Lung microvascular endothelial cell (primary cell): ENCODE data around the gene LINGO3. TPM values are rescaled to one million over a fixed set of nuclear protein-coding genes. Genes with fewer than 3 reads are reported as not detected.
A peak's percentile ranks its signal among the peaks of the same experiment; 100 is the strongest.

Experiments used
- DNase-seq, 2 donors: peaks; one replicate each; pipeline versions ENCODE4 v3.0.0 to v3.0.0-alpha.2; 2010; ENCODE audit warnings: low read depth in 2 of 2
- total RNA-seq: library from RNA; depleted of rRNA; stranded (reverse); fragments of >200 nt; gene quantifications from 2 replicates; pipeline ENCODE4 v1.2.1, GENCODE V29; 2014

The LINGO3 gene
- total RNA-seq, 1 donor from 2014 or later, result not detected

DNA sequence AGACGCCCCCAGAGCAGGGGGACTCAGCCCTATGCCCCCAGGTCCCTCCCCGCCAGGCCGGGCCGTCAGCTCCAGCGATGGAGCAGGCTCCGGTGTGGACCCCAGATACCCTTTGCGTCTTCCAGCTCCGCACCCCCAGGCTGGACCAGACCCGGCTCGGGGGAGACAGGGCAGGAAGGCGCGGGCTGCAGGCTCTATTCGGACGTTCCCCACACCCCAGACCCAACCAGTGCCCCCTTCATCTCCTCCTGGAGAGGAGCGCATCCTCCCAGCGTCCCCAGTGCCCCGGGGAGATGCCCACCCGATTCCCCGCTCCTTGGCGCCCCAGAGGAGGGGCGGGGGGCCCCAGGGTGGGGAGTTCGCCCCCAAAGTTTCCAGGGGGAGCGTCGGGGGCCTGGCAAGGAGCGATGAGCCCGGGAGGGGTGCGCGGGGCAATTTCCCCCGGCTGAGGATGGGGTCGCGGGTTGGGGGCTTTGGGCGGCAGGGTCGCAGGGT is 389 bp downstream of the LINGO3 start:
- DNase-seq, result no peak

DNA sequence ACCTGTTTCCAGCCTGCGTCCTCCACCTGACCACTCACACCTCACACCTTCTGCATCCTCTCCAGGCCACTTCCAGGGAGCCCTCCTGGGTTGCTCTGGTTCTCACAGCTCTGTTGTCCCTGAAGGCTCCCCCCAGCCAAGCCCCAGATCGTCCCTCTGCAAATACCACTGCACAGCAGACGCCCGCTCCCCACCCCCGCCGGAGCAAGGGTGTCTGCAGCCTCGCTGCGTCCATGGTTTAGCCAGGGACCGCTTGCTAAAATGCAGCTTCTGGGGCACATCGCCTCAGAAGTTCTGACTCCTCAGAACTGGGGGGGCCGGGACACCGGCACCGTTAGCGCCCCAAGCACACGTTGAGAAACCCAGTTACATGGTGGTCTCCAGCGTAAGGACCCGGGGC is 983 bp downstream of the LINGO3 start:
- DNase-seq, result no peak

DNA sequence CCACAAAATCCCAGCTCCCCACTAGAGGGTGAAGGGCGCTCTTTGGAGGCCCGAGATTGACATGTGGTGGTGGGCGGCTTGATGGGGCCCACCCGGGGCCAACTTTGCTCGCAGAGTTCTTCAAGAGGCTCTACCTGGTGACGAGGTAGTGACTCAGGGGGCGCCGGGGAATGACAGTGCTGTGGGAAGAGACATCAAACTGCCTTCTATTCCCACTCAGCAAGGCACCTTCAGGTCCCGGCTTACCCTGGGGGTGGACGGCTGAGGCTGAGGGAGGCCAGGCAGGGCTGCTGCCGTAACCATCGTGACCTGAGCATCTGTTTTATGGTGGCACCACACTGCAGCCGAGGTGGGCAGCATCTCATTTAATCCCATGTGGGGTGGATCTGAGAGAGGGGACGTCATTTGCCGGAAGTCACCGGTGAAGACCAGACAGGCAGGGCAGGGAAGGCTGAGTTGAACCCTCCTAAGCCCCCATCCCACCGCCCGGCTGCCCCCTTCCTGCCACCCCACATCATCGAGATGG is 1.6 kb downstream of the LINGO3 start:
- DNase-seq, result no peak

DNA sequence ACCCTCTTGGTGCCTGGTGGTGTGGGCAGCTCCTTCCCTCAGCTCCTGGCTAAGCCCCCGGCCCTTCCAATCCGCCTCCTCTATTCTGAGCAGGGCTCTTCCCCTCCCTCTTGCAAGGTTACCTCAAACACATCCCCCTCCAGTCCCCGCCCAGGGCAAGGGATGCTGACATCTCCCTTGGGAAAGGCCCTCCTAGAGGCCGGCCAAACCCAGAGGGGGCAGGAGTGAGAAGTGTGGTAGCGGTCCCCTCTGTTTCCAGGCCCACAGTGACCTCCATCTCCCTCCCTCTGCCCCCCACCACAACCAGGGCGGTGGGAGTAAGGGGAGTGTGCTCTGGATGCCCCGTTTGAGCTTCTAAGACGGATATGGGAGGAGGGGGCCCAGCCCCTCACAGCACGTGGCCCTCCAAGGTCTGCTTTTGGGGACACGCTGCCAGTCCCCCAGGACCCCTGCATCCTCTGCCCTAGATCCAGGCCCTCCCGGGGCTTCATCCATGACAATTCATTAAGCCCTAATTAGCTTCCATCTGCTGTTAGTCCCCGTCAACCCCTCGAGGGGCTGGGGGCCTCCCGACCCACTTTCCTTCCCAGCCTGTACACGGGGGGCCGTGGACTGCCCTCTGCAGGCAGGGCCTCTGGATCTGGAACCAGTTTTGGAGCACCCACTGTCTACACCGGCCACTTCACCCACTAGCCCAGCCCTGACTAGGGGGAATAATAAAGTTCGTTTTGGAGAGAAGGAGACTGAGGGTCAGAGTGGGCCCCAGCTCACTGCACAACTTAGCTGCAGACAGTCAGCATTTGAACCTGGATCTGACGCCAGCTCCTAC is 2.3 kb downstream of the LINGO3 start:
- DNase-seq, result no peak

DNA sequence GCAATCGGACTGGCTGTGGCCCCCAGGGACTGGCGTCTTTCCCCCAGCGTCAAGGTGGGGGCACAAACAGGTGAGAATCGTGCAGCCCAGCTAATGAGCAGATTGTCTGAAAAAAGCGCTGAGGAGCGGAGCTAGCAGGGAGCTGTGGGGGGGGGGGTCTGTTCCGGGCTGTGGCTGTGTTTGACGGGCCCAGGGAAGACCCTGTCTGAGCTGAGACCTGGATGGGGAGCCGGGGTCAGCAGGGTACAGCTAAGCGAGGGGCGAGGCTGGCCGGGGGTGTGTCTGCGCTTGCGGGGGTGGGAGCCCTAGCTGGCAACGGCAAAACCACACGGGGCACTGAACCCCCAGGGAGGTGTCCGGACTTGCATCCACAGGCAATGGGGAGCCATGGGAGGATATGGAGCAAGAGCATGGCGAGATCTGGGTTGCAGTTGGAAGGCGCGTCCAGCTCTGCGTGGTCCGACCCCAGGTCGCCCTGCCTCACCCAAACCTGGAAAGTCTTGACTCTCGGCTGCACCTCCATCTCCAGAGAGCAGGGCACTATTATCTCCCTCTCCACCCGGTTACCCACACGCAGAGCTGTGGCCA is 4.6 kb downstream of the LINGO3 start:
- no peak for DNase-seq

DNA sequence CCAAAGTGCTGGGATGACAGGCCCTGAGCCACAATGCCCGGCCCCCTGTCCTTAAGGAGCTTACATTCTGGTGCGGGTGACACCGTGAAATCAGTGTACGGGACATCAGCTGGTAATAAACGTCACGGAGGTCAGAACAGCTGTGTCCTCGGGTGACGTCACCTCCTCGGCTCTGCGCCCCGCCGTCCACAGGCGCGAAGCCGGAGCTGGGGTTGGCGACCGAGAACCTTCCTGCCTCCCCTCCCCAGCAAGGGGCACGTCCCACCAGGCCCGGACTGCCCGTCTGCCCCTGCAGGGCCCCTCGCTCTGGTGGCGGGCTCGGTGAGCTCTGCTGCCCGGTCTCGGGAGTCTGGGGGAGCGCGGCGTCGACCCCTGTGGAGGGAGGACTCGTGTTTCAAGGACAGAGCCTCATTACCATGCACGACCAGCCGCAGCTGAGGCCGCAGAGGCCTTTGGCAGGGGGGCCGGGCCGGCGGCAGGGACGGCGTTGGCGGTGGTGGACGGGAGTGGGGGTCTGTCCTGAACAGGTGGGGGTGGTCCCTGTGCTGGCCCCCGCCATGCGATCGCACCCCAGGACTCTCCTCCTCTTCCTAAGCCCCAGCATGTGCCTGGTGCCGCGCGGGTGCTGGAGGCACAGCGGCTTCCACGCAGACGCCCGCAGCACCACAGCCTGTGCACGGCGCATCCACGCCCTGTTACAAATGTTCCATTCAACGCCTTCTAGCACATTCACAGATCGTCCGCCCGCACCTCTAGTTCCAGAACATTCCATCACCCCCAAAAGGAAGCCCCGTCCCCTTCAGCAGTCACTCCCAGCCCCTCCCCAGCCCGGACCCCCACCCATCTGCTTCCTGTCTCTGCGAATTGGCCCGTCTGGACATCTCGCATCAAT is 5.4 kb downstream of the LINGO3 start:
- peak; percentile 59 to 61 for DNase-seq

DNA sequence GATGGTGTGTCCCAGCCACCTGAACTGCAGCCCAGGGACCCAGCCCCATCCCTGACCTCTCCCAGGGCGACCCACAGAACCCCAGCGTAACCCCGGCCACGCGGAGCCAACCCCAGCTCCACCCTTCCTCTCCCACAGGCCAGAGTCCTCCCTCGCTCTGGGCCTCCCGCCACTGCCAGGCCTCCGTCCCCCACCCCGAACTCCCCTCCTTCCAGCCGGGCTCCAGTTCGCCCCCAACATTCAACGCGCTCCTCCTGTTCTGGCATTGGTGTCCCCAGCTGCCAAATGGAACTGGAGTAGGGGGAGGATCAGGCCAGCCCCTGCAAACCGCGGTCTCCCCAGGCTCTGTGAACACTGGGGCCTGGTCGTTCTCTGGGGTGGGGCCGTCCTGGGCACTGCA is 7.4 kb downstream of the LINGO3 start:
- no peak for DNase-seq

DNA sequence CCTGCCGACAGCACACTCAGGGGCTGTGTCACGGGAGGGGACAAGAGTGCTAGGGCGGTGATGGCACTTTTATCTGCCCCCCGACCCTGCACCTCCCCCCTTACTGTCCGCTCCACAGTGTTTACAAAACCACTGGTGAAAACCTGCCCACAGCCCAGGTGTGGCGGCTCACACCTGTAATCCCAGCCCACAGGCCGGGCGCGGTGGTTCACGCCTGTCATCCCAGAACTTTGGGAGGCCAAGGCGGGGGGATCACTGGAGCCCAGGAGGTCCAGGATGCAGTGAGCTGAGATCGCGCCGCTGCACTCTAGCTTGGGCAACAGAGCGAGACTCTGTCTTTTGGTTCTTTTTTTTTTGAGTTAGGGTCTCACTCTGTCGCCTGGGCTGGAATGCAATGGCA is 11.8 kb downstream of the LINGO3 start:
- no peak for DNase-seq

DNA sequence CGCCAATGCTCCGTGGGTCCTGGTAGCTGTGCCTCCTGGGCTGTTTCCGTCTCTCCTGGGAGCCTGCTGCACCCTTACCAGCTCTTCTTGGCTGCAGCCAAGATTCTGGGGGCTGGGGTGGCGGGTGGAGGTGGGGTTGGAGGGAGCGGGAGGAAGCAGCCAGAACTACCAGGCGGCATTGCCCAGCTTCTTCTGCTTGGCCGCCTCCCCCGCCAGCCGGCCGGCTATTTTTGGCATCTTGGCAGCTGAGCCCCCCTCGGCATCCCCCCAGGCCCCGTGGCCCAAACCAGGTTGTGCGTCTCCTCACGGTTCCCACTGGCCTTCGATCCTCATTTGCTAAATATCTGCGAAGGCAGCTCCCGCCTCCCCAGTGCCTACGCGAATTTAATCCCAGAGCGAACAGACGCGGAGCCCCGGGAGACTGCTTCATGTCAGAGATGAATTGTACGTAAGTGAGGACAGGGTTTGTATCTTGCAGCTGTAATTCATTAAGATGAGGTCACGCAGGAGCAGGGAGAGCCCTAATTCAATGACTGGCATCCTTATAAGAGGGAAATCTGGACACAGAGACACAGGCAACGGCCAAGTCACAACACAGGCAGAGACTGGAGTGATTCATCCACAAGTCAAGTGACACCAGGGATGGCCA is 13.1 kb downstream of the LINGO3 start:
- DNase-seq, result no peak

DNA sequence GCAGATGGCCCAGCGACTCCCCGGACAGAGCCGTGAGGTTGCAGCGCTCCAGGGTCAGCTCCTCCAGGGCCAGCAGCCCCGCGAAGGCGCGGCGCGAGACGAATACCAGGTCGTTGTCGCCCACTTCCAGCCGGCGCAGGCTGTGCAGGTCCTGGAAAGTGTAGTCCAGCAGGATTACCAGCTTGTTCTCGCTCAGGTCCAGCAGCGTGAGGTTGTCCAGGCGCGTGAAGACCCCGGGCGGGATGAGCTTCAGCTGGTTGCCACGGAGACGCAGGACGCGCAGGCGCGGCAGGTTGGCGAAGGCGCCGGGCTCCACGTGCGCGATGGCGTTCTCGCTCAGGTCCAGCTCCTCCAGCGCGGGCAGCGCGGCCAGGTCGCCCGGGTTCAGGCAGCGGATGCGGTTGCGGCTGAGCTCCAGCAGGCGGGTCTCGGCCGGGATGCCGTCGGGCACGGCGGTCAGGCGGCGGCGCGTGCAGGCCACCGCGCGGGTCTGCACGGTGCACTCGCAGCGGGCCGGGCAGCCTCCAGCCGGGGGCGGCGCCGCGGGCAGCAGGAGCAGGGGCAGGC is 16.7 kb downstream of the LINGO3 start:
- peak in 1 of 2 donors; percentile 38 for DNase-seq

DNA sequence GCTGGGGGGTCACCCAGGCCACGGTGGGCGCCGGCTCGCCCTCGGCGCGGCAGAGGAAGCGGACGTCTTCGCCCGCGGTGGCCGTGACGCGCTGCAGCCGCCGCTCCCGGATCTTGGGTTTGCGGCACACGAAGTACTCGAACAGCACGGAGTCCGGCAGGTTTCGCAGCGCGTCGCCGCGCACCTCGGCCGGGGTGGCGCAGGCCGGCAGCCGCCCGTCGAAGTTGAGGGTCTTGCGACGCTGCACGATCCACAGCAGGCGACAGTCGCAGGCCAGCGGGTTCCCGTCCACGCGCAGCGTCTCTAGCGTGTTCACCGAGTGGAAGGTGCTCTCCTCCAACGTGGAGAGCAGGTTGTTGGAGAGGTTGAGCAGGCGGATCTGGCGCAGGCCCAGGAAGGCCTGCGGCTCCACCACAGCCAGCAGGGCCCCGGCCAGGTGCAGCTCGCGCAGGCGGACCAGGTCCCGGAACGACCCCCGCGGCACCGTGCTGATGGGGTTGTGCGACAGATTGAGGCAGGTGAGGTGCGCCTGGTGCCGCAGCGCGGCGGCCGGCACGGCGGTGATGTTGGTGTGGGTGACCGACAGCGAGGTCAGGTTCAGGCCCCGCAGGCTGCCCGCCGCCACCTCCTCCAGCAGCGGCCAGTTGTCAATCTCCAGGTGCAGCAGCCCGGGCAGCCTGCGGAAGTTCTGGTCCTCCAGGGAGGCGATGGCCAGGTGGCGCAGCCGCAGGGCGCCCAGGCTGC is 17.3 kb downstream of the LINGO3 start:
- DNase-seq, result no peak

DNA sequence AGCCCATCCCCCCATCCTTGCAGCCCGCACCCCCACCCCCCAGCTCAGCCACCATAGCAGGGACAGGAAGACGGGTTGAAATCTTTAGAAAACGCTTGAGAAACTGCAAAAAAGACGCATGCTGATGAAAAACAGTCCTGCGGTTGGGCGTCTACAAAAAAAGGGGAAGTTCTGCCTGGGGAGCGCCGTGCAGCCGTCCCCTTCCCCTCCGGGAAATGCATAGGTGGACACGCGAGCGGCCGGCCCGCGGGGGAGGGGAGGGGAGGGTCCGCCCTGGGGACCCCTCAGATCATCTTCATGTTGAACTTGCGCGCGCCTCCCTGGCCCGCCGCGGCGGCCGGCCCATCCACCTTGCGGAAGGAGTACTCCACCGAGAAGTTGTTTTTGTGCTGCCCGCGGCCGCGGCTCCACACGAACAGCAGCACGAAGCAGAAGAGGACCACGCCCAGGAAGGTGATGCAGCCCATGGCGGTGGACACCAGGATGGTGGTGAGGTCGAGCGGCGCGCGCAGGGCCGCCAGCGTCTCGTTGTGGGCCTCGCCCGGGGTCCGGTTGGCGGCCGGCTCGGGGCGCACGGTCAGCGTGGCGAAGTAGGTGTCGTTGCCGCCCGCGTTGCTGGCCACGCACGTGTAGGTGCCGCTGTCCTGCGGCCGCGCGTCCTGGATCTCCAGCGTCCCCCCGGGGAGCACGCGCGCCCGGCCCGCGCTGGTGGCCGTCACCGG is 18.1 kb downstream of the LINGO3 start:
- DNase-seq, result no peak

DNA sequence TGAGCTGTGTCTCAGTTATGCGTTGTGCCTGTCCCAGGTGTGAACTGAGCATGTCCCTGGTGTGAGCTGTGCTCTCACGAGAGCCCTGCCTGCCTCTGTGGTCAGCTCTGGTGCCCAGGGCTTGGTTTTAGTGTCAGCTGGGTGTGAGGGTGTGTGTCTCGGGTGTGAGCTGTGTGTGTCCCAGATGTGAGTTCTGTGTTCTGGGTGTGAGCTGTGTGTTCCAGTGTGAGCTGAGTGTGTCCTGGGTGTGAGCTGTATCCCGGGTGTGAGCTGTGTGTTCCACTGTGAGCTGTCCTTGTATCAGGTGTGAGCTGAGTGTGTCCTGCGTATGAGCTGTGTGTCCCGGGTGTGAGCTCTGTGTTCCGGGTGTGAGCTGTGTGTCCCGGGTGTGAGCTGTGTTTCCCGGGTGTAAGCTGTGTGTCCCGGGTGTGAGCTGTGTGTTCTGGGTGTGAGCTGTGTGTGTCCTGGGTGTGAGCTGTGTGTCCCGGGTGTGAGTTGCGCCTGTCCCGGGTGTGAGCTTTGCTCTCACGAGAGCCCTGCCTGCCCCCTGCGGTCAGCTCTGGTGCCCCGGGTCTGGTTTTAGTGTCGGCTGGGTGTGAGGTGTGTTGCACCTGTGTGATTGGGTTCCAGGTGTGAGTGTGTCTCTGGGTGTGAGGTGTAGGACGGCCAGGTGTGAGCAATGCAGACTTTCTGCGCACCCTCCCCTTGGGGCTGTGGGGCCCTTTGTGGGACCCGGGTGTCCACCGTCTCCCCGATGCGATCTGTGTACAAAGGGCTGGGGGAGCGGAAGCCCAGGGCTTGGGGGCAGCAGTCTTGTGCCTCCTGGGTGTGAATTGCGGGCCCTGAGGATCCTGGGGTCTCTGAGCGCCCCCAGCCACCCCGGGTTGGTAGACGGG is 18.9 kb downstream of the LINGO3 start:
- DNase-seq, result no peak

DNA sequence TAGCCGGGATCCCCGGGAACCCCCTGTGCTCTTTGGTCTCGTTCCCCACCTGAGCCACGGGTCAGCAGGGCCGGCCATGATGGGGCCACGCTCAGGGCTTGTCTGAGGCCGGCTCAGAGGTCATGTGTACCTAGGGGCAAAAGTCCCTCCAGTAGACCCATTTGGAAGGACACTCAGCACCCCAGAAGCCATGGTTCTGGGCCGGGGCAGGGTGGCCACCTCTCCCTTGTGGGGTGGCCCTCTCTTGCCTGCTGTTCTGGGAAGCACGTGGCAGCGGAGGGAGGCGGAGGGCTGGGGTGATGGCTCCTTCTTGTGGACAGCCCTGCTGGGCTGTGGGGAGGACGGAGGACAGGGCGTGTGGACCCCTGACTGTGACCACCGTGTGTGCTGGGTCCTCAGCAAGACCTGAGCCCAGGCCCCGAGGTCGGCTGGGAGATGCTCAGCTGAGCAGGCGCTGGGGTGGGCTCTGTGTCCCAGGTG is 19.6 kb downstream of the LINGO3 start:
- no peak for DNase-seq

DNA sequence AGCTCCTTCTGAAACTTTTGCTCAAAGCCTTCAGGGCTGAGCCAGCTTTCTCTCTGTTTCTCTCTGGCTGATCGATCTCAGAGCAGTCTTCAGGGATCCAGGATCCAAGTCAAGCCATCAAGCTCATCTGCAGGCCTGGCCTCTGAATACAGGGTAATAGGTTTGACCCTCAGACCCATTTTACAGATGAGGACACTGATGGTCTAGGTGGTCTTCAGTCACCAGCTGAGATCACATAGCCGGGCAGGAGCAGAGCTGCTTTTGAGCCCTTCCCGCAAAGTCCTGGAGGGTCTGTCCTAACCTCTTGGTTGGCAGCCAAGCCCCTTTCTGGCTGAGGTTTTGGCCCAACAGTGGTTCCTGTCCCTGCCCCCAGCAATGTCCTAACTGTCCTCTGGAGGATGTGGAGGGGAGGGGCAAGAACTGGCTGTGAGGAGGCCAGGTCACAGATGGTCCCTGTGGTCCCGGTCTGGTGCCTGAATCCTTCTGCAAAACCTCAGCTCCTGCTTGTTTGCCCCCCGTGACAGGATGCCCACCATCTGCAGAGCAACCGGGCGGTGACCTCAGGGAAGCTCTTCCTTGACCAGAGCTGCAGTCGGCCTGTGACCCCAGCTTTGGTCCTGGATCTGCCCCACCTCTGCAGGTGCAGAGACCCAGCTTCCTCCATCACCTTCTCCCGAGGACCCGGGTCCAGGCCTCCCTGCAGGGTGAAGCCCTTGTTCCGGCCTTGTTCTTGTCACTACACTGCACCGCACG is 20.2 kb downstream of the LINGO3 start:
- no peak for DNase-seq

DNA sequence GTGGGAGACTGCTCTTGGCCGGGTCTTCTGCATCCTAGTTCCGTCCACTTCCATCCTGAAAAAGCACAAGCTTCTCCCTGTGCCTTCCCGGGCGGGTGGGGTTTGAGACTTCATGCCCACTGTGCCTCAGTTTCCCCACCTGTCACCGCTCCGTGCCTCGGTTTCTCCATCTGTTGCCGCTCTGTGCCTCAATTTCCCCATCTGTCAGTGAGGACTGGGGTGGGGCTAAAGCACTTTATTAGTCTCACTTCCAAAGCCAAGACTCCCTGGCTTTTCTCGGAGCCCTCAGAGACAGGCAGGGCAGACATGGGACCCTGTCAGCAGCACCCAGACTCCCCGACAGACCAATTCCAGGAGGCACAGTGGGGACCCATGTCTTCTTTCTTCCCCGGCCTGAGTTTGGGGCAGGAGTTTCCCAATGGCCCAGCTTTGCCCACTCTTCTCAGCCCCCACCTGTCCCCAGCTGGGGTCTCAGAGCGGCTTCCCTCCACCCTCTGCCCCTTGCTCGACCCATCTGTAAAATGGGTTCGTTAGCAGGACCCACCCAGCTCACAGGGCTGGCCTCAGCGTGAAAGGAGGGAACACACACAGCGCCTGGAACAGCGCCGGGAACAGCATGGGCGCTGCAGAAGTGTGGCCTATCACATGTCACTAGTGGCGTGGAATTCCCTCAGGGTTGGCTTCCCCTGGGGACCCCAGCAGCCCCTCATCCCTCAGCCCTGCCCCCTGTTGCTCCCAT is 21.4 kb downstream of the LINGO3 start:
- no peak for DNase-seq
